ENCODE results near the gene DHX30.

DHX30 gene

DNA sequence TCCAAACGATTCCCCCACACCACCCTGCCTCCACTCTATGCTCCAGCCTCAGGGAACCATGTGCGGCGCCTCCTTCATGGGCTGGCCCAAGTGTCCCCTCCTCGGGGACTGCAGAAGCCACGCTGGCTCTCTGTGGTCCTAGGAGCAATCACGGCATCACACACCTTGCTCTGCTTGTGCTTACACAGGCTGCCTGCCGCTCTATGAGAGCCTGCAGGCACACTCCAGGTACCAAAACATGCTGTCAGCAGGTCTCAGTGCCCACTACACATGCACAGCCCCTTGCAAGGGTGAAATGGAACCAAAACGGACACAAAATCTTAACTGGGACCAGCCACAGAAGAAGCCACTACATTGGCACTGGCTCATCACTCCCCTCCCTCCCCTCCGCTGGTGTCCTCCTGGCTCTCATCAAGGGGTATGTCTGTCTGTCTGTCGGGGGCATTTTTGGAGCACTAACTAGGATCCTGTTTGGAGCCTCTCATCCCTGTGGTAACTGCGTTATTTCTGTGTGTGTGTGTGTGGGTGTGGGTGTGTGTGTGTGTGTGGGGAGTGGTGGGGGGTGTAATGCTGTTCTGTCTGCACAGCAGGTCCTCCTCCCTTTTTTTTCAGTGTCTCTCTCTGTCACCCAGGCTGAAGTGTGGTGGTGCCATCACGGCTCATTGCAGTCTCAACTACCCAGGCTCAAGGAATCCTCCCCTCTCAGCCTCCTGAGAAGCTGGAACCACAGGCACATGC lies 60.6 kb downstream of the DHX30 start:
- DNase-seq (ENCODE audit: low spot score in 2 of 2) (no peak), ATAC-seq (replicated peaks; ENCODE audit: extremely low read depth, poor library complexity, severe bottlenecking) (no peak)
- peaks cover 14% of the 10 kb centered on the region for H3K36me3 Mint-ChIP-seq (ENCODE audit: insufficient read depth)
- H3K9me3 Mint-ChIP-seq, result no peaks in the 10 kb centered on the region
- H3K4me1 Mint-ChIP-seq, result no peaks in the 10 kb centered on the region
- no peaks in the 10 kb centered on the region for H3K27me3 Mint-ChIP-seq
- H3K27ac Mint-ChIP-seq (ENCODE audit: low read depth), result peak overlapping the region; percentile 19
- H3K4me3 Mint-ChIP-seq, result no peak overlapping the region

DNA sequence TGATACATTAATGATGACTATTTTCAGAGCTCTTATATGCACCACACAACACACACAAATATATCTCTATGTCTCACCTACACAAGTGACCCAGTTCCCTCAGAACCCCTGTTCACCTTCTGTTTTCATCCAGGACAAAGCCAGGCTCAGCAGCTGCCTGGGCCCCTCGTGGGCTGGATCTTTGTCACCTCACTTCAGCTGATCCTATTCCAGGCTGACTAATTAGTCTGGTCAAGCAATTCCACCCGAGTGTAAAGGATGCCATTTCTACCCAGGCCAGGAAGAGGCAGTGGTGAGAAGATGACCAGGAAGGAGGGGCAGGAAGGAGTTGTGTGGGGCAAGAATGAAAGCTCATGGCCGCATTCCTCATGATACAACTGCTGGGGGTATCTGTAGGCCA lies 62.3 kb downstream of the DHX30 start:
- no peaks in the 10 kb centered on the region for H3K27me3 Mint-ChIP-seq
- H3K9me3 Mint-ChIP-seq, result no peaks in the 10 kb centered on the region
- peaks cover 27% of the 10 kb centered on the region for H3K36me3 Mint-ChIP-seq (ENCODE audit: insufficient read depth)
- no peak for DNase-seq (ENCODE audit: low spot score in 2 of 2)
- no peak overlapping the region for H3K4me3 Mint-ChIP-seq
- H3K4me1 Mint-ChIP-seq, result no peaks in the 10 kb centered on the region
- no peak for ATAC-seq (replicated peaks; ENCODE audit: extremely low read depth, poor library complexity, severe bottlenecking)
- H3K27ac Mint-ChIP-seq (ENCODE audit: low read depth), result peak overlapping the region; percentile 9

DNA sequence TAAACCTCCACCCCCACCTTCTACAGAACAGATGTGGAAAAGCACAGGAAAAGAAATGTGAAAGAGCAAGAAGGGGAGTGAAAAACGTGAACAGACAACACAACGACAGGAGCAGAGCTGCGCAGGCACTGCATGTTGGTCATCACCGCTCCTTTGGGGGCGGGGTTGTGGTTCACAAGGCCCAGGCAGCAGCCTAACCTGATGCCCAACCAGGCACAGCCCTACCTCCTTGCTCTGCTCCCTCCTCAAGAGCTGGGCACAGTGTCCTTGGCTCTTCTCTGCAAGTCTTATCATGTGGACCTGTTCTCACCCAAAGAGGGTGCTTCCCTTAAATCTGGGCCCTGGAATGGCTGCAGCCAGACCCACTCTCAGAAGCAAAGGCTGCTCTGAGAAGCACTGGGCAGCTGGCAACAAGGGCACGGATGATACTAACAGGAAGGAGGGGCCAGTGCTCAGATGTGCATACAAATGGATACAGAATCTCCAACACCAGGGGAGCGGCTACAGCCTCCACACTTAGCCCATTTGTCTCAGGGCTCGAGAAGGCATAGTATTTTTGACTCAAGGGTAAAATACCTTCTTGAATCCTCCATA lies 64.6 kb downstream of the DHX30 start:
- H3K36me3 Mint-ChIP-seq (ENCODE audit: insufficient read depth), result peaks cover 29% of the 10 kb centered on the region
- peak overlapping the region; percentile 68 for H3K27ac Mint-ChIP-seq (ENCODE audit: low read depth)

DNA sequence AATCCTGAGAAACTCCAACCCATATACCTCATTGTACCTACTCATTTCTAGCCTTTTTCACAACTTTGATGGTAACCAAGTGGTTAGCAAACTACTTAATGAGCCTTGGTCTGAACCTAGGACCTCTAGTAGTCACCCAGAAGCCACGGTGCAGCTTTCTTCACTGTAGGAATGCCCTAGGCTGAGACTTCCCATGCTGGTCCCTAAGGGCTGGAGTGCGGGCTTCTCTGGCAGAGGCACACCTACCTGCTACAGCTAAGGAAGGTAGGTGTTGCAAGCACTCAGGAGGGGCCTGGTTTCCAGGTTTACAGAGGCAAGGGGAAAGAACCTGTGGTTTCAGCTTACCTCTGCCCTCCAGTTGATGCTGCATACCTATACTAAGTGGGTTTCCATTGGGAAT lies 65.4 kb downstream of the DHX30 start:
- DNase-seq (ENCODE audit: low spot score in 2 of 2) (no peak), ATAC-seq (replicated peaks; ENCODE audit: extremely low read depth, poor library complexity, severe bottlenecking) (no peak)
- no peak overlapping the region for H3K4me3 Mint-ChIP-seq
- H3K36me3 Mint-ChIP-seq (ENCODE audit: insufficient read depth), result peaks cover 25% of the 10 kb centered on the region
- no peak overlapping the region for H3K27ac Mint-ChIP-seq (ENCODE audit: low read depth)
- H3K4me1 Mint-ChIP-seq, result no peaks in the 10 kb centered on the region
- H3K27me3 Mint-ChIP-seq, result no peaks in the 10 kb centered on the region
- no peaks in the 10 kb centered on the region for H3K9me3 Mint-ChIP-seq

More for the DNA sequence above, 64.6 kb downstream of the DHX30 start:
- H3K4me3 Mint-ChIP-seq, result no peak overlapping the region
- H3K4me1 Mint-ChIP-seq, result no peaks in the 10 kb centered on the region
- no peaks in the 10 kb centered on the region for H3K9me3 Mint-ChIP-seq
- DNase-seq (ENCODE audit: low spot score in 2 of 2) (no peak), ATAC-seq (replicated peaks; ENCODE audit: extremely low read depth, poor library complexity, severe bottlenecking) (no peak)
- no peaks in the 10 kb centered on the region for H3K27me3 Mint-ChIP-seq

DNA sequence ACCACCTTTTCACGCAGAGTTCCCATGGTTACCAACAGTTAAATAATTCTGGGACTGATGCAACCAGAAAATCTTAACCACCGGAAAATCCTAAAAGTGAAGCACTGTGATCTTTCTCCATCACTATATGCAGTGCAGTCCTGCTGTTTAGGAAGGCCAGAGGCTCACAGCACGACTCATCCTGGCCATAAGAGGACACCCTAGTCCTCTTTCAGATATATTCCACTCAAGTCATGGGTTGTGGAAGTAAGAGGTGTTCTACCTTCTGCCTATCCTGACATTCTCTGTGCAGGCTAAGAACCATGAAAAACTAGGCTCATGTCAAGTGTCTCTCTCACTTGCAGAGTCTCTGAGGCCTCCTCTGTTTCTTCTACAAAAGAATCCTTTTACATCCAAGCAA lies 67.2 kb downstream of the DHX30 start:
- Mint-ChIP-seq H3K9me3 (no peaks in the 10 kb centered on the region), H3K36me3 (ENCODE audit: insufficient read depth) (peaks cover 22% of the 10 kb centered on the region), H3K4me1 (no peaks in the 10 kb centered on the region), H3K4me3 (no peak overlapping the region), H3K27ac (ENCODE audit: low read depth) (no peak overlapping the region), H3K27me3 (no peaks in the 10 kb centered on the region)
- ATAC-seq (replicated peaks; ENCODE audit: extremely low read depth, poor library complexity, severe bottlenecking) (no peak), DNase-seq (ENCODE audit: low spot score in 2 of 2) (no peak)

DNA sequence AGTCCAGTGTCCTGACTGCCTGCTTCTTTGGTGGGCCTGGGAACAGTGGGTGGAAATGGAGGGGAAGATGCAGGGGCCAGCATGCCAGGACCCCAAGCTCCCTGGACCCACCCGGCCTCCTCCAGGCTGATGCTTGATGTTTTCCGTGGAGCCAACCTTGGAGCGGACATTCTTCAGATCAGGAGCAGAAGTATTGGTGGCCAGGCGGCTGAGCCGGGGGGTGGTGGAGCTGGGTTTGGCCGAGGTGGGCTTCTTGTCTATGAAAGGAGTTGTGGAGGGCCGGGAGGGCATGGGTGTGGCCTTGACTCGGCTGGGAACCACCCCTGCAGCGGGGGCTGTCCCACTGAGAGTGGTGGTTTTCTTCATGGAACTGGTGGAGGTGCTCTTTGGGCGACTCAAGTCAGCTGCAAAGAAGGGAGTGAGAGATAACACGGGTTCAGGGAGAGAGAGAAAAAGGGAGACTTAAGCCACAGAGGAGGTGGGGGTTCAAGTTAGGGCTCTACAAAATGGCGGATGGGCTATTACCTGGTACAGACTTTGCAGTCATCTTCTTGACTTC lies 67.8 kb downstream of the DHX30 start:
- Mint-ChIP-seq H3K27ac (ENCODE audit: low read depth) (no peak overlapping the region), H3K36me3 (ENCODE audit: insufficient read depth) (peaks cover 25% of the 10 kb centered on the region), H3K27me3 (no peaks in the 10 kb centered on the region), H3K4me1 (no peaks in the 10 kb centered on the region), H3K4me3 (no peak overlapping the region), H3K9me3 (no peaks in the 10 kb centered on the region)
- ATAC-seq (replicated peaks; ENCODE audit: extremely low read depth, poor library complexity, severe bottlenecking), result no peak
- DNase-seq (ENCODE audit: low spot score in 2 of 2), result no peak

DNA sequence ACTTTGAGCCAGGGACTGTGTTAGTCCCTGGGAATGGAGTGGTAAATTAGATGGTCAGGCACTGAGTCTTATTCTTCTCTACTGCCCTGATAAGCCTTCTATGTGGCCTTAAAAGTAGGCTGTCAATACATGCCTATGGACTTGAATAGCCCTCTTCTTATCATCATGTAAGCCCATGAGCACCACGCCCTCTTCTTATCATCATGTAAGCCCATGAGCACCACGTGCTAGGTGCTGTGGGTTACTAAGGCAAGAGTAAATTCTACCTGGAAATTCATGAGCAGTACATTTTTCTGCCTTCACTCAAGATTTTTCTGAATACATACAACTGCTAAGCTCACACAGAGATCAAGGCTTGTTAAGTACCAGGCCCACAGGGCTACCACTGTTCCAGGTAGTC lies 68.5 kb downstream of the DHX30 start:
- Mint-ChIP-seq H3K9me3 (no peaks in the 10 kb centered on the region), H3K27me3 (no peaks in the 10 kb centered on the region), H3K27ac (ENCODE audit: low read depth) (no peak overlapping the region), H3K36me3 (ENCODE audit: insufficient read depth) (peaks cover 22% of the 10 kb centered on the region), H3K4me1 (no peaks in the 10 kb centered on the region), H3K4me3 (no peak overlapping the region)
- no peak for ATAC-seq (replicated peaks; ENCODE audit: extremely low read depth, poor library complexity, severe bottlenecking)
- no peak for DNase-seq (ENCODE audit: low spot score in 2 of 2)

DNA sequence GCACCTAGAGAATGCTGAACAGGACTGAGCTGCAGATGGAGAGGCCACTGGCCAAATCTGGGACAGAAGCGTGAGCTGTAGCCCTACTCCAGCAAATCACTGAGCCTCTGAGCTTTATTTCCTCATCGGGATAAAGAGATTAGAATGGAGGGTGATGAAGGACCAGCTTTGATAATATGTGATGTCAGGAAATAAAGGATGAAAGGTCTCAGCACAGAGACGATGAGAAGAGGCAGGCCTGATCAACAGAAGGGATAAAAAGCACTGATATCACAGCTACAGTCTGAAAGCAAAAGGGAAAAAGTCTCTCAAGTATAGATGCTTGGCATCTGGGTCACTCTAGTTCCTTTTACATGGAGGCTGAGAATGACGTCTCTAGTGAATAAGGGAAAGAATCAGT lies 70.0 kb downstream of the DHX30 start:
- Mint-ChIP-seq H3K4me1 (peaks cover 9% of the 10 kb centered on the region), H3K36me3 (ENCODE audit: insufficient read depth) (peaks cover 22% of the 10 kb centered on the region), H3K27ac (ENCODE audit: low read depth) (no peak overlapping the region), H3K9me3 (no peaks in the 10 kb centered on the region), H3K4me3 (no peak overlapping the region), H3K27me3 (no peaks in the 10 kb centered on the region)
- ATAC-seq (replicated peaks; ENCODE audit: extremely low read depth, poor library complexity, severe bottlenecking) (no peak), DNase-seq (ENCODE audit: low spot score in 2 of 2) (no peak)

DNA sequence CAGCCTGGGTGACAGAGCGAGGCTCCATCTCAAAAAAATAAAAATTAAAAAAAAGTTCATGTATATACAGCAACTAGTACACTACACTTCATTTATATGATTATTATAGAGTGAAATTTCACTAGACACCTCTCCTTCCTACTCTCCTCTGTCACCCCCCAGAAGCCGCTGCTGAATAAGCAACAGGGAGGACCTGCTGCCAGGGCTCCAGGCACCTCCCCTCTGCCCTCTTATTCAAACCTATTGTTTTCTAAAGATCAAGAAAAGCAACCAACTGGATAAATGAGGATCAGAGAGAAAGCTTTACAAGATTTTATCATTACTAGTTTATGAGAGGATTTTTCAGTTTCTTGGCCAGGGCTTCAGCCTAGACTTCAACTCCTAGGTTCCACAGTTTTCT lies 71.5 kb downstream of the DHX30 start:
- peaks cover 16% of the 10 kb centered on the region for H3K4me1 Mint-ChIP-seq
- no peaks in the 10 kb centered on the region for H3K9me3 Mint-ChIP-seq
- peaks cover 13% of the 10 kb centered on the region for H3K36me3 Mint-ChIP-seq (ENCODE audit: insufficient read depth)
- H3K4me3 Mint-ChIP-seq, result no peak overlapping the region
- ATAC-seq (replicated peaks; ENCODE audit: extremely low read depth, poor library complexity, severe bottlenecking) (no peak), DNase-seq (ENCODE audit: low spot score in 2 of 2) (no peak)
- no peak overlapping the region for H3K27ac Mint-ChIP-seq (ENCODE audit: low read depth)
- H3K27me3 Mint-ChIP-seq, result no peaks in the 10 kb centered on the region

DNA sequence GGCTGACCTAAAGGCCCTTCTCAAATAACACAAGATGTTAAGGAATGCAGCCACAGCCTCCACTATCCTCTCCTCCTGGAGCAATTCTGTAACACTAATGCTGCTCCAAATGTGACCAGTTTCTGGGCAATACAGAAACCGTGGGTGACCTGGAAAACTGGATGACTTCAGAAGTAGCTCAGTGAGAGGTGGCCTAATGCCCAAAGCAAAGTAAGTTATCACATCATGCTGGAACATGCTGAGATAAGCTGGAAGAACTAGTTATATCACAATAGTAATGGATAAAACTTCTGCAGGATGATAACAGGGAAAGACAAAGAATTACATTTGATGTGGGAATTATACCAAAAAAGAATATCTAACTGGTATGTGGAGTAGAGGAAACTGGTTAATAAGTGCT lies 72.0 kb downstream of the DHX30 start:
- no peak for ATAC-seq (replicated peaks; ENCODE audit: extremely low read depth, poor library complexity, severe bottlenecking)
- Mint-ChIP-seq H3K27ac (ENCODE audit: low read depth) (no peak overlapping the region), H3K9me3 (no peaks in the 10 kb centered on the region), H3K4me3 (no peak overlapping the region), H3K27me3 (no peaks in the 10 kb centered on the region), H3K36me3 (ENCODE audit: insufficient read depth) (peaks cover 10% of the 10 kb centered on the region), H3K4me1 (peaks cover 16% of the 10 kb centered on the region)
- no peak for DNase-seq (ENCODE audit: low spot score in 2 of 2)

DNA sequence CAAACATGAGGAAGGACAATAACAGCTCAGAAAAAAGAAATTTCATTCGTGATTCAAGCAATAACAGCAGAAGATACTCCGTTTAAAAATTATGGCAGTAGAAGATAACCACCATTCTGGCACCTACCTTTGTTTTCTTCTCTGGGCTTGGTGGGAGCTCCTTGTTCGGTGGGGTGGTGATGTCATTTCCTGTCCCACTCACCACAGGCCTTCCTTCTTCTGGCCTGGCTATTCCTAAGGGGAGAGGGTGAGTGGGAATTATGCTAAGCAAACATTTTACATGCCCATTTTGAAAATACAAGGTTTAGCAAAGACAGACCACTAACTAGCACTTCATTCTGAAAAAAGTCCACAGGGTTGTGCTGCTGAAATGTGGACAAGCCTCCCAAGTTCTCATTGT lies 74.4 kb downstream of the DHX30 start:
- no peak overlapping the region for H3K4me3 Mint-ChIP-seq
- ATAC-seq (replicated peaks; ENCODE audit: extremely low read depth, poor library complexity, severe bottlenecking) (no peak), DNase-seq (ENCODE audit: low spot score in 2 of 2) (no peak)
- H3K4me1 Mint-ChIP-seq, result peaks cover 16% of the 10 kb centered on the region
- H3K36me3 Mint-ChIP-seq (ENCODE audit: insufficient read depth), result peaks cover 4% of the 10 kb centered on the region
- no peaks in the 10 kb centered on the region for H3K9me3 Mint-ChIP-seq
- H3K27ac Mint-ChIP-seq (ENCODE audit: low read depth), result peak overlapping the region; percentile 59
- H3K27me3 Mint-ChIP-seq, result no peaks in the 10 kb centered on the region

DNA sequence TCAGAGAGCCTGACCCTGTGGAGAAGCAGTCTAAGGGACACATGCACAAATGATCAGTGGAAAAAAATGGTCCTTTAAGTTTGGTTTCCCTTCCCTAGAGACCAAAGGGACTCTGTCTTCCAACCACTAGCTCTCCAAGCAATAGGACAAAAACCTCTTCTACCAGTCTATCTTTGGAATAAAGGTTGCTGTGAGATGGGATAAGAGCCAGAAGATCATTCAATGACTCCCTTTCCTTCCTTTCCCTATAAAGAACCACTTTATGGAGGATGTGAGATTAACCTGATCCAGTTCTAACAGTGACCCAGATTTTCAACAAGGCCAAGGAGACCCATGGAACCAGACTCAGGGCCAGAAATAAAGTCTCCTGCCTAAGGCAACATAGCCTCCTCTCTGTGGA lies 74.8 kb downstream of the DHX30 start:
- H3K4me3 Mint-ChIP-seq, result no peak overlapping the region
- no peak for DNase-seq (ENCODE audit: low spot score in 2 of 2)
- peak overlapping the region; percentile 59 for H3K27ac Mint-ChIP-seq (ENCODE audit: low read depth)
- peaks cover 16% of the 10 kb centered on the region for H3K4me1 Mint-ChIP-seq
- H3K9me3 Mint-ChIP-seq, result no peaks in the 10 kb centered on the region
- peaks cover 4% of the 10 kb centered on the region for H3K36me3 Mint-ChIP-seq (ENCODE audit: insufficient read depth)
- H3K27me3 Mint-ChIP-seq, result no peaks in the 10 kb centered on the region
- no peak for ATAC-seq (replicated peaks; ENCODE audit: extremely low read depth, poor library complexity, severe bottlenecking)

DNA sequence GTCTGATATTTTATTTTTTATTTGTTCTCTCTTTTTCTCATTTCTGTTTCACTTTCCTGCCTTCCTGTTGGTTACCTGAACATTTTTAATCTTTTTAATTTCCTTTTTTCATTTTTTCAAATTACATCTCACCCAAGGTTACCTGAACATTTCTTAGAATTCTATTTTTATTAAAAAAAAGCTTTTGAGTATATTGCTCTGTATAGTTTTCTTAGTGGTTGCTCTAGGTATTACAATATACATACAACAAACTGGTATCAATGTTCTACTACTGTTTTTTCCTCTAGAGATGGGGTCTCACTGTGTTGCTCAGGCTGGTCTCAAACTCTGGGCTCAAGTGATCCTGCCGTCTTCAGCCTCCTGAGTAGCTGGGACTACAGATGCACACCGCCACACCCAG lies 79.4 kb downstream of the DHX30 start:
- Mint-ChIP-seq H3K27ac (ENCODE audit: low read depth) (peak overlapping the region; percentile 64), H3K4me3 (no peak overlapping the region), H3K9me3 (no peaks in the 10 kb centered on the region), H3K36me3 (ENCODE audit: insufficient read depth) (peaks cover 8% of the 10 kb centered on the region), H3K27me3 (no peaks in the 10 kb centered on the region), H3K4me1 (peaks cover 21% of the 10 kb centered on the region)
- ATAC-seq (replicated peaks; ENCODE audit: extremely low read depth, poor library complexity, severe bottlenecking) (no peak), DNase-seq (ENCODE audit: low spot score in 2 of 2) (no peak)
